Umbilical cord (tissue), 2 donors: ENCODE results near the gene FCHO2. TPM values are rescaled to one million over a fixed set of nuclear protein-coding genes. Genes with fewer than 3 reads are reported as not detected.
"Not testable (repeated sequence)": the region's sequence is repeated elsewhere in the genome, so short reads cannot be mapped to it uniquely, and the experiment has no call there.

Experiments used
- DNase-seq: peaks from one replicate; pipeline ENCODE4 v3.0.0-alpha.2; 2015; ENCODE audit warnings: low spot score
- total RNA-seq: library from RNA; depleted of rRNA; stranded (reverse); fragments of >200 nt; gene quantifications from one replicate; pipeline ENCODE4 v1.2.3, GENCODE V29; 2014; ENCODE audit warnings: low replicate concordance; ENCODE audit not compliant: insufficient read depth

The FCHO2 gene, protein sequence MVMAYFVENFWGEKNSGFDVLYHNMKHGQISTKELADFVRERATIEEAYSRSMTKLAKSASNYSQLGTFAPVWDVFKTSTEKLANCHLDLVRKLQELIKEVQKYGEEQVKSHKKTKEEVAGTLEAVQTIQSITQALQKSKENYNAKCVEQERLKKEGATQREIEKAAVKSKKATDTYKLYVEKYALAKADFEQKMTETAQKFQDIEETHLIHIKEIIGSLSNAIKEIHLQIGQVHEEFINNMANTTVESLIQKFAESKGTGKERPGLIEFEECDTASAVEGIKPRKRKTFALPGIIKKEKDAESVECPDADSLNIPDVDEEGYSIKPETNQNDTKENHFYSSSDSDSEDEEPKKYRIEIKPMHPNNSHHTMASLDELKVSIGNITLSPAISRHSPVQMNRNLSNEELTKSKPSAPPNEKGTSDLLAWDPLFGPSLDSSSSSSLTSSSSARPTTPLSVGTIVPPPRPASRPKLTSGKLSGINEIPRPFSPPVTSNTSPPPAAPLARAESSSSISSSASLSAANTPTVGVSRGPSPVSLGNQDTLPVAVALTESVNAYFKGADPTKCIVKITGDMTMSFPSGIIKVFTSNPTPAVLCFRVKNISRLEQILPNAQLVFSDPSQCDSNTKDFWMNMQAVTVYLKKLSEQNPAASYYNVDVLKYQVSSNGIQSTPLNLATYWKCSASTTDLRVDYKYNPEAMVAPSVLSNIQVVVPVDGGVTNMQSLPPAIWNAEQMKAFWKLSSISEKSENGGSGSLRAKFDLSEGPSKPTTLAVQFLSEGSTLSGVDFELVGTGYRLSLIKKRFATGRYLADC
- total RNA-seq, result 38.0 TPM

DNA sequence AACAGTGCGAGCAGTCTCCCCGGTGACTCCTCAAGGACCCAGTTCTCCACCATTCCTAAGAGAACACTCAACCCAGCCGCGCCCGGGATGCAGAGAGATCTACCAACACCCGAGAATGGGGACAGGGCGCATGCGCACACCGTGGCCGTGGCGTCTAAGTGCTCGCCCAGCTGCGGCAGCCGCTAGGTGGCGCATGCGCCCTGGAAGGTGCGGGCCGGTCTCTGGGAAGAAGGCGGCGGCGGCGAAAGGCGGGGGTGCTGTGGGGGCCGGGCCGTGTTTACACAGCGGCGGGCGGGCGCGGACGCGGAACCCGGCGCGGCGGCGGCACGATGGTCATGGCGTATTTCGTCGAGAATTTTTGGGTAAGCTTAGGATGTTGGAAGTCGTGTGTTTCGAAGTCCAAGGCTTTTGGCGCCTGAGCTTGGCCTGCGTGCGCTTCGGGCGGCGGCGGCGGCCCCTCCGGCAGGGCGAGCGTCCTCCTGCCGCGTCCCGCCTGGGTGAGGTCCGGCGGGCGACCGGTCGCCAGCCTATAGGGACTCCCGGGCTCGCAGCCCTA, at the start of gene FCHO2:
Gene FCHO2 (plus strand): TSS at position 274 of the 556 bp plus-strand sequence. CDS start 56 bp downstream, at position 330.
- DNase-seq, result peak; percentile 99

DNA sequence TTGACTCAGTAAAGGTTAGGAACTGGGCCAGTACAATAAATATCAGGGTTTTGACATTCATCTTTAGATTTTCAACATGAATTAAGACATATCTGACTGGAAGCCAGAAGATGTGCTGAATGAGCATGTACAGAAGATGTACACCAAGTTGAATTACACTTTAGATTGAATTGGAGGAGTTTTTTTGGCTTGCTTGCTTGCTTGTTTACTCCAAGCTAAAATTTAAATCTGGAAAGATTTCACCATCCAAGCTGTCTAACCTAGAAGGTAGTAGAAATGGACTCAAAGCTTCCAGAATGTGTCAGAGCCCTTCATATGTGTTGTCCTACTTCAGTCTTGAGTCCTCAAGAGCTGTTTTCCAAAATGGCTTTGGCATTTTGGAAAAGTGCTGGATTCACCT, 49.0 kb upstream of the FCHO2 start:
- DNase-seq, result peak; percentile 23

DNA sequence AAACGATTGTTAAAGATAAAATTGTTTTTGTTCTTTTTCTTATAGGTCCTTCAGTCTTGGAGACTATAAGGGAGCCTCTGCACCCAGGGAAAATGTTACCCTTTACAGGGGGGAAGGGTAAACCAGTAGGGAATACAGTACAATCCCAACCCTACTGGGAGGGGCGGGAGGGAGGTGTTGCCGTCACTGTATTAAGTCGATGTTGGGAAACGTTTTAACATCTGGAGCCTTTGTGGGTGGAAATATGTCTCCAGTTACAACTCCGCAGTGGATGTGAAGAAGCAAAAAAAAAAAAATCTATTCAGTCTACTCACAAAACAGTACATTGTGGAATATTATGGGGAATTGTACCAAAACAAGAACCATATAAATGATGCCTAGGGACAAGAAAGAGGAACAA, 47.2 kb upstream of the FCHO2 start:
- no peak for DNase-seq

DNA sequence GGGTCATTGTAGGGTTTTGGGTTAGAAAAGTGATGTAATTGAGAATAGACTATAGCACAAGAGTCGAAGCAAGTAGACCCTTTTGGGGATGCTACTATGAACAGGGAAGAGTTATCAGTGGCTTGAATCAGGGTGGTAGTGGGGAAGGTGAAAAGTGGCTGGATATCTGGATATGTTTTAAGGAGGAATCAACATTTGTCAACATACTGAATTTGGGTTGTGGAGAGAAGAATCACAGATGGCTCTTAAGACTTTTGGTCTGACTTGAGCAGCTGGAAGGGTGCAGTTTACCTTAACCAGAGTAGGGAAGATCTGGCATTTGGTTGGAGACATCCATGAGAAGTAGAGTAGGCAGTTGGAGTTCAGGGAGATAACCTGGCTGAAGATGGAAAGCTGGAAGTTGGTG, 38.5 kb upstream of the FCHO2 start:
- DNase-seq, result no peak

DNA sequence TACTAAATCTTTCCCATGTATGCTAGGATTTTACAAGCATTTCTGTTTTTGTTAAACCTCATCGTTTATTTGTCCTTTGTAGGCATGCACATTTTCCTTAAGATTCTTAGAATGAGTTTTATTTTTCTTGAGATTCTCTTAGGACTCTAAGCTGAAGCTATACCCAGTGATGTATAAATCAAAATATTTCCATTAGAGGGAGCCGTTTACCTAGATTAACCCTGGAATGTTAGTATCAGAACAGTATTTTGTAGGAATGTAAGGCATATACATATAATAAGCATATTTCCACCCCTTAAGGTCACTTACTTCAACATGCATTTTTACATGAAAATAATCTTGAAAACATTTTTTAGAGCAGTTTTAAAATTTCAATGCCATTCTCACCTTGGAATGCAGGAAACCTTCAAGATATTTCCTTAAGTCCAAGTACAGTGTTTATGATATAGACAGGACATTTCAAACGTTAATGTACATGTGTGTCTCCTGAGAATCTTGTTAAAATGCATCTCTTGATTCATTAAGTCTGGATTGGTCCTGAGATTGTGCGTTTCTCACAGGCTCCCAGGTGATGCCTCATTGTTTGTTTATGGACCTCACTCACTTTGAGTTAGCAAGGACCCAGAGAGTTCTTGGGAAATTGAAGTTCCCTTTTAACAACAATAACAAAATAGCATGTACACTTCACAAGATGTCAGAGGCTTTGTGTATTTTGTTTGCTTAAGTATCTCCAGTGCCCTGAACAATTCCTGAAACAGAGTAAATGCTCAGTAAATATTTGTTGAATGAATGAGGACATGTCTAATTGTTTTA, 34.9 kb upstream of the FCHO2 start:
- DNase-seq, result peak; percentile 43

DNA sequence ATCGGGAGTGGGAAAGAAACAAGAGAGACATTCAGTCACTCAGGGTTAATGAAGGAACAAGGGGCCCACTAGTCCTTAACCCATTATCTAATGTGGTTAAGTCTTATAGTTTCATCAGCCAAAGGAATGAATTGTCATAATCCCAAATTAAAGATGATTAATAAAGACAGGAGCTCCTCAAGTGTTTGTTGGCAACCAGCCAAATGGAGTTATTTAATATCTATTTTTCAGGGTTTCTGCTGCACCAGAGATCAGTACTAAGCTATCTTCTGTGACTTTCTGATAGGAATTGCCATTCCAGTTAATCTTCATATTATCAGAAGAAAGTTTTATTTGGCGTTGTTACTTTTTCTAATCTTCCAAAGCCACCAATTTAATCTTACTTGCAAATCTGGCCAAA, 34.0 kb upstream of the FCHO2 start:
- no peak for DNase-seq

DNA sequence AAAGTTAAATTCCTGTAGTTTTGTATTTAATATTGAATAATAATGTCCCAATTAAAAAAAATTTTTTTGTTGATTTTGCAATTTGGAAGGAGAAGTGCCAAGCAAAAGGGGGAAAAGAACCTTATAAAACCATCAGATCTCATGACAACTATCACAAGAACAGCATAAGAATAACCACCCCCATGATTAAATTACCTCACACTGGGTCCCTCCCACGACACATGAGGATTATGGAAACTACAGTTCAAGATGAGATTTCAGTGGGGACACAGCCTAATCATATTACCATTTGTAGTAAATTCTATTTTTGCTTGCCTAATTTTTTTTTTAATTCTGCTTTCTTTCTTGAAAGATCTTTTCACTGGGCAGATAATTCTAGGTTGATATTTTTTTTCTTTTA, 33.4 kb upstream of the FCHO2 start:
- no peak for DNase-seq

DNA sequence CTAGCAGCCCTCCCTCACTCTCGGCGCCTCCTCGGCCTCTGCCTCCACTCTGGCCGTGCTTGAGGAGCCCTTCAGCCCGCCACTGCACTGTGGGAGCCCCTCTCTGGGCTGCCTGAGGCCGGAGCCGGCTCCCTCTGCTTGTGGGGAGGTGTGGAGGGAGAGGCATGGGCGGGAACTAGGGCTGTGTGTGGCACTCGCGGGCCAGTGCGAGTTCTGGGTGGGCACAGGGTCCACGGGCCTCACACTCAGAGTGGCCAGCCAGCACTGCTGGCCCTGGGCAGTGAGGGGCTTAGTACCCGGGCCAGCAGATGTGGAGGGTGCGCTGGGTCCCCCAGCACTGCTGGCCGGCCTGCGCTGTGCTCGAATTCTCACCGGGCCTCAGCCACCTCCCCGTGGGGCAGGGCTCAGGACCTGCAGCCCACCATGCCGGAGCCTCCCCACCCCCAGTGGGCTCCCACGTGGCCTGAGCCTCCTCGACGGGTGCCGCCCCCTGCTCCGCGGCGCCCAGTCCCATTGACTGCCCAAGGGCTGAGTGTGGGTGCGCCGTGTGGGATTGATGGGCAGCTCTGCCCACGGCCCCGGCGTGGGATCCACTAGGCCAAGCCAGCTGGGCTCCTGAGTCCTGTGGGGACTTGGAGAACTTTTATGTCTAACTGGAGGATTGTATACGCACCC, 30.4 kb upstream of the FCHO2 start:
- no peak for DNase-seq

DNA sequence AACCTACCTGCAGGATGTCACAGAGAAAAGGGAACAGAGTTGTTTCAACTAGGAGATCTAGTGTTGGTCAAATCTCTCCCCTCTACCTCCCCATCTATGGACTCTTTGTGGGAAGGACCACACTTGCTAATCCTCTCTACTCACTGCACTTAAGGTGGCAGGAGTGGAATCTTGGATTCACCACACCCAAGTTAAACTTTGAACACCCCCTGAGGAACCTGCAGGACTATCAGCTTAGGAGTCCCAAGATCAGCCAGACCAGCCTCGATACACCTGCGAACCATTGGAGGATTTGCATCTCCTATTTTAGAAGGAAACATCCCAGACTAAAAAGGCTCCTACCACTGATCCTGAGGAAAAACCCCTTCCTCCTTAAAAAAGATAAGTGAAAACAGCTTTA, 23.2 kb upstream of the FCHO2 start:
- not testable (repeated sequence) for DNase-seq

DNA sequence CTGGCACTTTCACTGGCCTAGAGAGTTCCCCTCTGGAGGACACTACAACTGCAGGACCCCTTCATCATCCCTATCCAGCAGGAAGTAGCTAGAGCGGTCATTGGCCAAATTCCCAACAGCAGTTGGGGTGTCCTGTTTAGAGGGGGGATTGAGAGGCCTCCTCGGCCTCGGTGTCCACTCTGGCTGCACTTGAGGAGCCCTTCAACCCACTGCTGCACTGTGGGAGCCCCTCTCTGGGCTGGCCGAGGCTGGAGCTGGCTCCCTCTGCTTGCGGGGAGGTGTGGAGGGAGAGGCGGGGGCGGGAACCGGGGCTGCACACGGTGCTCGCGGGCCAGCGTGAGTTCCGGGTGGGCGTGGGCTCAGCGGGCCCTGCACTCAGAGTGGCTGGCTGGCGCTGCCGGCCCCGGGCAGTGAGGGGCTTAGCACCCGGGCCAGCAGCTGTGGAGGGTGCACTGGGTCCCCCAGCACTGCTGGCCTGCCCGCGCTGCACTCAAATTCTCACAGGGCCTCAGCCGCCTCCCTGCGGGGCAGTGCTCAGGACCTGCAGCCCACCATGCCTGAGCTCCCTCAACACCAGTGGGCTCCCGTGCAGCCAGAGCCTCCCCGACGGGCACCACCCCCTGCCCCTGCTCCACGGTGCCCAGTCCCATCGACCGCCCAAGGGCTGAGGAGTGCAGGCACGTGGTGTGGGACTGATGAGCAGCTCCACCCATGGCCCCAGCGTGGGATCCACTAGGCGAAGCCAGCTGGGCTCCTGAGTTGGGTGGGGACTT, 20.7 kb upstream of the FCHO2 start:
- DNase-seq, result not testable (repeated sequence)

DNA sequence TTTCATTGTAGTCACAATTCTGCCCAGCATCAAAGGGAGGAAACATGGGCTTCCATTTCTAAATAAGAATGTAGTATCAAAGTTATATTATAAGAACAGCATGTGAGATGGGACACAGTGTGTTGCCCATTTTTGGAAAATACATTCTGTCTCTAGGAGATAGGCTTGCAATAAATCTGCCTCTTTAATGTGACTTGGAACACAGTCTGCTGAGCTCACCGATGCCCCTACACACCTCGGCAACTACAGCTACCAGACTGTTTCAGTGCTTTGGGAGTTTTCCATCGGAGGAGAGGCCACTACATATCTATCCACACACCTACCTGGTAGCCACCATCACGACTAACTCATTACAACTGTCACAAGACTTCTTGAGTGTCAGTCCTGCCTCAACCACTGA, 18.9 kb upstream of the FCHO2 start:
- no peak for DNase-seq

DNA sequence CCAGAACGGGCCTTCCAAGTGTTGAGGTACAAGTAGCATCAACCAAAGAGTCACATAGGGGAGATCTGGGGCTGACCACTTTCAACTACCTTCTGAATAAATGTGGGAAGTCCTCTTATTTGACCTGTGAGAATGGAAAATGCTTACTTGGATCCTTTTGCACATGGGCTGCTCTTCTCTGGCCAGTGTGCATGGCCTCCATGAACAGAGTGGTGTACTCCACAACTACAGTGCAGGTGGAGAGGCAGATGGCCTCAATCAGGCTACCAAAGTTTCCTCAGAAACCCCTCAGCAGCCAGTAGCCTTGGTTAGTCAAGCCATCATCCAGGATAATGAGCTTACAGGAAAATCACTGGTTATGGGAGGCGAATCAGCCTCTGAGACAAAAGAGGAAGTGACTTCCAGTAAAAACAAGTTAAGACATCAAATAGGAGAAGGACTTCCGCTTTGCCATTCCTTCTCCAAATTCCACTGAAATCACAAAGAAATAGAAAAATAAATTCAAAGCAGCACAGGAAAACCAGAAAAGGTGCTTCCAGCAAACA, 18.3 kb upstream of the FCHO2 start:
- DNase-seq, result no peak

DNA sequence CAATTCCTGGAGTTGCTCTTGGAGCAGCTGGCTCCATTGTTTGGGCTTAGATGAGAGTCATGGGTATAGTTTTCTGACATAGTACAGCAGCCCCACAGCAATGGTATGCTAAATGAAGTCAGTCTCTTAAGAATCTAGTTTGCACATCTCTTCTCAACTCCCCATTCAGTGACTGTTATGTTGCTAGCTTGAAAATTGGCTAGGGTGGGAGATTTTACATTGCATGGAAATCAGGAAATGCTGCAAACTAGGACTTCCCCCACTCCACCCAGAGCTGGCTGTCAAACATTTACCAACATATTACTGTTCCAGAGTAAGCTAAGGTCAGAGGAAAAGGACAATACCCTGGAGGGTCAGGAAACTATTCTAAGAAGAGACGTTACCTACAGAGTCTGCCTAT, 17.6 kb upstream of the FCHO2 start:
- no peak for DNase-seq

DNA sequence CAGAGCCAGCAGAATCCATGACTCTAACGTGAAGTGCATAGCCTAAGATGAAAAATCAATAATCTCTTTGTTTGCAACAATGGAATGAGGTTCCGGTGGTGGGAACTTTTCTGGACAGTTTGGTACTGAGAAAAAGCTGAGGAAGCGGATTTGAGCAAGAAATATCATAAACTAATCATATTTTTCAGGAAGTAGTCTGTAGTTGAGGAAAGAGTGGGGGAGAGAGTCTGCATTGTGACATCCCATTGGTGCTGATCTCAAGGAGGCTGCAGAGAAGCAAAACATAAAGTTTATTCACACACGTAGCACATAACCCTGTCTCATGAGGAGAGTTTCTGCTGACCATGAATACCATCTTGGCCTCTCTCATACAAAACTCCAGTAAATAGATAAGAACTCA, 15.8 kb upstream of the FCHO2 start:
- DNase-seq, result no peak

DNA sequence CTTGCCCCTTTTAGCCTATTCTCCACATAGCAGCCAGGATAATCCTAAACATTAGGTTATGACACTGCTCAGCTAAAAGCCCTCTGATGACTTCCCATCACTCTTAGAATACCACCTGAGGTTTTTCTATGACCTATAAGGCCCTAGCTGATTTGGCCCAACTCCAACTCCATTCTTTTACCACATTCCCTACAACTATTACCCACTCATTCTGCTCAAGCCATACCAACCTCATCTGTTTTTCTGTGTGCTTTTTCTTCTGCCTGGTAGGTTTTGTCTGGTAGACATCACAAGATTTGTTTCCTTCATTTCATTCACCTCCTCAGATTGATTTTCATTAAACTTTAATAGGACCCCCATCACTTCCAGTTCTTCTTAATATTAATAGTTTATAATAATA, 12.5 kb upstream of the FCHO2 start:
- DNase-seq, result no peak

DNA sequence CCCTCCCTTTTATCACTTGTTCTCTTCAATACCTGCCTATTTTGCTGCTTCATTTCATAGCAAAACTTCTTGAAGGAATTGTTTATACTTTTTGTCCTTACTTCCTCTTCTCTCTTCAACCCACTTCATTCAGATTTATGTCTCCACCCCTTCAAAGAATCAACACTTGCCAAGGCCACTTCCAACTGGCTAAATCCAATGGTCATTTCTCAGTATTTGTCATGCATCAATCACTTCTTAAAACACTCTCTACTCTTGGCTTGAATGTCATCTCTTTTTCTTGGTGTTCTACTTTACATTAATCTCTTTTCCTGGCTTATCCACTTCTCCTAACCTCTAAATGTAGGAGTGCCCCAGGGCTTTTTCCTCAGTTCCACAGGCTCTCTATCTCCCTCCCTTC, 8.3 kb upstream of the FCHO2 start:
- DNase-seq, result no peak

DNA sequence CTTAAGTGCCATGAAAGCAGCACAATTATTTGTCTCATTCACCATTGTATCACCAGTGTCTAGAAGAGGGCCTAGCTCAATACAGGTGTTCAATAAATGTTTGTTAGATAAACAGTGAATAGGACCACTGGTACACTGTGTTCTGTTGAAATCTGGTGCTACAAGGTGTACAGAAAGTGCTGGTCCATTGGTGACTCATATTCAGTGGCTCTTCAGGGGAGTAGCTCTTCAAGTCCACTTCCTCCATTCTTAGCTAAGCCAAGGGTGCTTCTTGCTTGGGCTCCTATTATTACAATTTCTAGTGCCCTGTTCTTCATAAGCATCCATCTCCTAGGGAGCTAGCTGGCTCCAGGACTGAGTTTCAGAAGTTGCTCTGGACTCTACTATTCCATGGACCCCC, 6.4 kb upstream of the FCHO2 start:
- DNase-seq, result no peak

DNA sequence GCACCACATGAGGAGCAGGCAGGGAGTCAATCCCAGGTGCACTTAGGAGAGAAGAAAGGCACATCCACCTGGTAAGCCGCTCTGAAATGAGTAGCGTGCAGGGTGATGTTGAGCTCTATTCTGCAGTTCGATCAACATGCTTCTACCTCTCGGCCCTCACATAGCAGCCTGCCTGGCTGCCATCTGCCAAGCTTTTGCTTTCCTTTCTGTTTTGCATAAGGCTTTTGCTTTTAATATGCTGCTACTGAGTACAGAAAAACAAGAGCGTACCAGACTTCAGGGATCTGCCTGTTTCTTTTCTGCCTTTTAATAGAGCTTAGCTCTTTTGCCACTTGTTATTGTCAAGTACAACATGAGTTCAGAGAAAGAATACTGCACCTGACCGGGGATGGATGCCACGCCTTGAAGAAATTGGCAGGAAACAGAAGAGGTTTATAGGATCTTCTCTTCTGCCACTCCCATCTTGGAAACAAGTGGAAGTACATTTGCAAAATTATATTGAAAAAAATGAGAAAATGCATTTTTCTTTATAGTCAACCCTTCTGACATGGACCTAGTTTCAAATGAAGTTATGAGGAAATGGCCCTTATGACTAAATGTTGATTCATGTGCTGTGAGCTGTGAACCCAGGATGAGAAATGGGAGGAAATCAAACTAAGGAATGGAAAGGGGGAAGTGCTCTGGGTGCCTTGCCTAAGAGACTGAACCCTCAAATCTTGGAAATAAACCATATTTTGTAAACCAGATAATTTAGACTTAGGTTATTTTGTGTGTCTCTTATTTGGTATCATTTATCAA, 4.0 kb upstream of the FCHO2 start:
- no peak for DNase-seq

DNA sequence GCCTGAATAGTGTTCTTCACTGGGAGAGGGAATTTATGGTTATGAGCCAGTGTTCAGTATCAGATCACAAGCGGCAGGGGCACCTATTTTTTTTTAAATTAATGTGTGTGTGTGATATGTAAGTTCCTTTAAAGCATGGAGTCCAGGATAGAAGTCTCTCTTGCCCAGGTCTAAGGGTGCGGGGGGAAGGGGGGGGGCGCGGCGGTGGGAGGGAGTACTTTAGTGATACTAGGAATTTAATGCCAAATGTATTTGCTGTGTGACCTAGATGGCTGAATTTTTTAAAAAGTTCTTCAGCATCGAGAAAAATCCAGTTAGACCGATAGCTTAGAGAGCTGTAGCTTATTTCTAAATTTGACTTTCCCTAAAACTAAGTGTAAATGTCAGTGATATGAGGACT, 1.5 kb upstream of the FCHO2 start:
- no peak for DNase-seq
